Liver (tissue), 3 donors: ENCODE data around the gene CDC26.

Experiments
- ATF3 ChIP-seq: IDR thresholded peaks from 2 replicates; pipeline ENCODE4 v1.6.1; 2016; ENCODE audit warnings: antibody characterized with exemption
- FOXA2 ChIP-seq: IDR thresholded peaks from 2 replicates; pipeline ENCODE4 v1.6.1; 2016; ENCODE audit warnings: antibody characterized with exemption
- RXRA ChIP-seq, 2 donors: IDR thresholded peaks; 2 replicates each; pipeline ENCODE4 v1.6.1; 2017 to 2018; ENCODE audit warnings: antibody characterized with exemption in 2 of 2, mild to moderate bottlenecking in 1 of 2
- SP1 ChIP-seq: IDR thresholded peaks from 2 replicates; pipeline ENCODE4 v1.6.1; 2018; ENCODE audit warnings: antibody characterized with exemption, mild to moderate bottlenecking
- TAF1 ChIP-seq: conservative IDR thresholded peaks from 2 replicates; pipeline ENCODE4 v1.6.1; 2016; ENCODE audit warnings: antibody characterized with exemption, mild to moderate bottlenecking
- YY1 ChIP-seq: IDR thresholded peaks from 2 replicates; pipeline ENCODE4 v1.6.1; 2016; ENCODE audit warnings: antibody characterized with exemption, mild to moderate bottlenecking
- ZBTB33 ChIP-seq: IDR thresholded peaks from 2 replicates; pipeline ENCODE4 v1.6.1; 2016; ENCODE audit warnings: antibody characterized with exemption
- TF ChIP-seq, protein P1 (sequence below): fragments of 150-350 bp; IDR thresholded peaks from 2 replicates; pipeline ENCODE4 v1.5.1; 2017; ENCODE audit warnings: improper control_type of control experiment, low read depth, low read length; ENCODE audit not compliant: missing input control
- TF ChIP-seq, protein P2 (sequence below): IDR thresholded peaks from 2 replicates; pipeline ENCODE4 v1.6.1; 2016; ENCODE audit warnings: antibody characterized with exemption, mild to moderate bottlenecking
- TF ChIP-seq, protein P3 (sequence below): IDR thresholded peaks from 2 replicates; pipeline ENCODE4 v1.6.1; 2016; ENCODE audit warnings: antibody characterized with exemption
- donor health status: healthy.
- donor health status: healthy.

GRCh38 chr9:113293285-113293878 is 18.0 kb upstream of the CDC26 start:
- TF ChIP-seq, protein P1, sequence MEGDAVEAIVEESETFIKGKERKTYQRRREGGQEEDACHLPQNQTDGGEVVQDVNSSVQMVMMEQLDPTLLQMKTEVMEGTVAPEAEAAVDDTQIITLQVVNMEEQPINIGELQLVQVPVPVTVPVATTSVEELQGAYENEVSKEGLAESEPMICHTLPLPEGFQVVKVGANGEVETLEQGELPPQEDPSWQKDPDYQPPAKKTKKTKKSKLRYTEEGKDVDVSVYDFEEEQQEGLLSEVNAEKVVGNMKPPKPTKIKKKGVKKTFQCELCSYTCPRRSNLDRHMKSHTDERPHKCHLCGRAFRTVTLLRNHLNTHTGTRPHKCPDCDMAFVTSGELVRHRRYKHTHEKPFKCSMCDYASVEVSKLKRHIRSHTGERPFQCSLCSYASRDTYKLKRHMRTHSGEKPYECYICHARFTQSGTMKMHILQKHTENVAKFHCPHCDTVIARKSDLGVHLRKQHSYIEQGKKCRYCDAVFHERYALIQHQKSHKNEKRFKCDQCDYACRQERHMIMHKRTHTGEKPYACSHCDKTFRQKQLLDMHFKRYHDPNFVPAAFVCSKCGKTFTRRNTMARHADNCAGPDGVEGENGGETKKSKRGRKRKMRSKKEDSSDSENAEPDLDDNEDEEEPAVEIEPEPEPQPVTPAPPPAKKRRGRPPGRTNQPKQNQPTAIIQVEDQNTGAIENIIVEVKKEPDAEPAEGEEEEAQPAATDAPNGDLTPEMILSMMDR, result no peak
- TF ChIP-seq YY1, result no peak
- TF ChIP-seq TAF1, result no peak
- no peak for TF ChIP-seq RXRA (IDR thresholded peaks at IDR 0.05)
- TF ChIP-seq ATF3, result no peak
- TF ChIP-seq, protein P2, sequence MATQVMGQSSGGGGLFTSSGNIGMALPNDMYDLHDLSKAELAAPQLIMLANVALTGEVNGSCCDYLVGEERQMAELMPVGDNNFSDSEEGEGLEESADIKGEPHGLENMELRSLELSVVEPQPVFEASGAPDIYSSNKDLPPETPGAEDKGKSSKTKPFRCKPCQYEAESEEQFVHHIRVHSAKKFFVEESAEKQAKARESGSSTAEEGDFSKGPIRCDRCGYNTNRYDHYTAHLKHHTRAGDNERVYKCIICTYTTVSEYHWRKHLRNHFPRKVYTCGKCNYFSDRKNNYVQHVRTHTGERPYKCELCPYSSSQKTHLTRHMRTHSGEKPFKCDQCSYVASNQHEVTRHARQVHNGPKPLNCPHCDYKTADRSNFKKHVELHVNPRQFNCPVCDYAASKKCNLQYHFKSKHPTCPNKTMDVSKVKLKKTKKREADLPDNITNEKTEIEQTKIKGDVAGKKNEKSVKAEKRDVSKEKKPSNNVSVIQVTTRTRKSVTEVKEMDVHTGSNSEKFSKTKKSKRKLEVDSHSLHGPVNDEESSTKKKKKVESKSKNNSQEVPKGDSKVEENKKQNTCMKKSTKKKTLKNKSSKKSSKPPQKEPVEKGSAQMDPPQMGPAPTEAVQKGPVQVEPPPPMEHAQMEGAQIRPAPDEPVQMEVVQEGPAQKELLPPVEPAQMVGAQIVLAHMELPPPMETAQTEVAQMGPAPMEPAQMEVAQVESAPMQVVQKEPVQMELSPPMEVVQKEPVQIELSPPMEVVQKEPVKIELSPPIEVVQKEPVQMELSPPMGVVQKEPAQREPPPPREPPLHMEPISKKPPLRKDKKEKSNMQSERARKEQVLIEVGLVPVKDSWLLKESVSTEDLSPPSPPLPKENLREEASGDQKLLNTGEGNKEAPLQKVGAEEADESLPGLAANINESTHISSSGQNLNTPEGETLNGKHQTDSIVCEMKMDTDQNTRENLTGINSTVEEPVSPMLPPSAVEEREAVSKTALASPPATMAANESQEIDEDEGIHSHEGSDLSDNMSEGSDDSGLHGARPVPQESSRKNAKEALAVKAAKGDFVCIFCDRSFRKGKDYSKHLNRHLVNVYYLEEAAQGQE, result no peak
- TF ChIP-seq ZBTB33, result no peak
- TF ChIP-seq, protein P3, sequence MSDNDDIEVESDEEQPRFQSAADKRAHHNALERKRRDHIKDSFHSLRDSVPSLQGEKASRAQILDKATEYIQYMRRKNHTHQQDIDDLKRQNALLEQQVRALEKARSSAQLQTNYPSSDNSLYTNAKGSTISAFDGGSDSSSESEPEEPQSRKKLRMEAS, result no peak
- TF ChIP-seq SP1, result no peak
- no peak for TF ChIP-seq FOXA2
